Calu3 (cell line): ENCODE measurements around the gene TMEM63C. TPM values are rescaled to one million over a fixed set of nuclear protein-coding genes. Genes with fewer than 3 reads are reported as not detected.

Experiments used
- BruUV-seq: library from RNA; stranded (reverse); fragments of 400-500 nt; replicated peaks from 2 replicates; lab custom pipeline; 2021; lab: Mats Ljungman, UMichigan
- CTCF ChIA-PET: fragments of 300-600 bp; sonication (Branson Sonifier 250); formaldehyde crosslinking; loops from one replicate; lab custom pipeline; 2022; ENCODE audit warnings: antibody characterized with exemption; lab: Charles Lee
- DNase-seq: peaks from one replicate; pipeline ENCODE4 v3.0.0; 2022
- H3K27ac Mint-ChIP-seq: one replicate; pipeline ENCODE4 v1.8.0; 2022; ENCODE audit warnings: mixed read lengths; ENCODE audit not compliant: unreplicated experiment
- H3K27me3 Mint-ChIP-seq: one replicate; pipeline ENCODE4 v1.8.0; 2022; ENCODE audit warnings: mixed read lengths; ENCODE audit not compliant: unreplicated experiment
- H3K36me3 Mint-ChIP-seq: one replicate; pipeline ENCODE4 v1.8.0; 2022; ENCODE audit warnings: mild to moderate bottlenecking, moderate library complexity, mixed read lengths; ENCODE audit not compliant: insufficient read depth, unreplicated experiment
- H3K4me1 Mint-ChIP-seq: one replicate; pipeline ENCODE4 v1.8.0; 2022; ENCODE audit warnings: mild to moderate bottlenecking, low read depth, mixed read lengths; ENCODE audit not compliant: unreplicated experiment
- H3K4me3 Mint-ChIP-seq: one replicate; pipeline ENCODE4 v1.8.0; 2022; ENCODE audit warnings: mild to moderate bottlenecking, low read depth, moderate library complexity, mixed read lengths; ENCODE audit not compliant: unreplicated experiment
- H3K9me3 Mint-ChIP-seq: one replicate; pipeline ENCODE4 v1.8.0; 2022; ENCODE audit warnings: low read depth, mixed read lengths; ENCODE audit not compliant: unreplicated experiment
- intact Hi-C: fragments of 100-400 bp; cut with micrococcal nuclease; formaldehyde crosslinking; loops from one replicate; pipeline ENCODE4 v1.10.0; 2022; ENCODE audit not compliant: unreplicated experiment
- total RNA-seq: library from RNA; stranded (reverse); gene quantifications from 2 replicates; pipeline ENCODE4 v1.2.3, GENCODE V29; 2022
- TF ChIP-seq, protein P1 (sequence below): fragments of 200-600 bp; IDR thresholded peaks from one replicate; pipeline ENCODE4 v1.8.0; 2022; ENCODE audit warnings: antibody characterized with exemption; ENCODE audit not compliant: unreplicated experiment

The TMEM63C gene
- total RNA-seq, 1 experiment from 2014 or later: 1.1 TPM

DNA sequence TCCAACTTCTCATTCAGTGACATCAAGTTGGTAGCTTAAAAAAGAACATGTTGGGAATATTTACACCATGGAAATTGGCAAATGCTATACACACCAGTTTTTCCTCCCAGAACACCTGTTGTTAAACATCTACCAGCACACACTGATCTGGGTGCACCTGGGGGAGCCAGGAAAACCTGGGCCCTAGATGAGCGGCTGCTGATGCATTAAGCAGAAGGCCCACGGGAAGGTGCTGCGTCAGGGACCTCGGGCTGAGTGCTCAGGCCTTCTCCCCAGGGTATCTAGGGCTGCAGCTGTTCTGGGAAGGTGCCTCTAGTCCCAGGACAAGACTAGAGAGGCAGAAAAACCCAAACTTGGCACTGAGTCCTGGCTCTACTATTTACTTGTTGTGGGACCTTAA, 92.2 kb downstream of the TMEM63C start:
- no peak for DNase-seq
- TF ChIP-seq, protein P1, sequence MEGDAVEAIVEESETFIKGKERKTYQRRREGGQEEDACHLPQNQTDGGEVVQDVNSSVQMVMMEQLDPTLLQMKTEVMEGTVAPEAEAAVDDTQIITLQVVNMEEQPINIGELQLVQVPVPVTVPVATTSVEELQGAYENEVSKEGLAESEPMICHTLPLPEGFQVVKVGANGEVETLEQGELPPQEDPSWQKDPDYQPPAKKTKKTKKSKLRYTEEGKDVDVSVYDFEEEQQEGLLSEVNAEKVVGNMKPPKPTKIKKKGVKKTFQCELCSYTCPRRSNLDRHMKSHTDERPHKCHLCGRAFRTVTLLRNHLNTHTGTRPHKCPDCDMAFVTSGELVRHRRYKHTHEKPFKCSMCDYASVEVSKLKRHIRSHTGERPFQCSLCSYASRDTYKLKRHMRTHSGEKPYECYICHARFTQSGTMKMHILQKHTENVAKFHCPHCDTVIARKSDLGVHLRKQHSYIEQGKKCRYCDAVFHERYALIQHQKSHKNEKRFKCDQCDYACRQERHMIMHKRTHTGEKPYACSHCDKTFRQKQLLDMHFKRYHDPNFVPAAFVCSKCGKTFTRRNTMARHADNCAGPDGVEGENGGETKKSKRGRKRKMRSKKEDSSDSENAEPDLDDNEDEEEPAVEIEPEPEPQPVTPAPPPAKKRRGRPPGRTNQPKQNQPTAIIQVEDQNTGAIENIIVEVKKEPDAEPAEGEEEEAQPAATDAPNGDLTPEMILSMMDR: no peak
- H3K4me1 Mint-ChIP-seq: no peaks in the 10 kb centered on the region
- CTCF ChIA-PET: no interaction called here
- peaks cover 36% of the 10 kb centered on the region for H3K27me3 Mint-ChIP-seq
- H3K36me3 Mint-ChIP-seq: no peaks in the 10 kb centered on the region
- intact Hi-C loops: no loop called here
- no TSS peak for BruUV-seq
- no peak overlapping the region for H3K4me3 Mint-ChIP-seq
- H3K9me3 Mint-ChIP-seq: no peaks in the 10 kb centered on the region
- no peak overlapping the region for H3K27ac Mint-ChIP-seq

DNA sequence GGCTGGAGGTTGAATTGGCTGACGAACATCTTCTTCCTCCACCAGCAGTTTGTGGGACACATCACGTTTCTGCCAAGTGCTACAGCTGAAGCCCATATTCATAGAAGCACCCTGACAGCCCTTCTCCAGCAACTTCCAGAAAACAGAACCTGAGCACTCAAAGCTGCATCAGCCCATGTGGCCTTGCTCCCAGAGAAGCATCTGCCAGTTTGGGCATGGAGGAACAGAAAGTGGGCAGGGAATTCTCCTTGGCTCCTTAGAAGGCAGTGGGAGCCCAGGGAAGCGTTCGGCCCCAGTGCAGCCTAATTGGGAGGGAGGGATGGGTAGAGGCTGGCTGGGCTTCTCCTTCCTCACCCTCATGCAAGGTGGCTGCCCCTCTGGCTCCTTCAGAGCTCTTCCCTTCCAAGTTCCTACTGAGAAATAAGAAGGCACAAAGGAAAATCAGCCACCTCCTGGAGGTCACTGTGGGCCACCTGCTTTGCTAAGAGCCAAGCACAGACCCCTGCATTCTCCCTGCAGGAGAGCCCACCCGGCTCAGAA, 93.5 kb downstream of the TMEM63C start:
- TF ChIP-seq, protein P1: no peak
- CTCF ChIA-PET: no interaction called here

DNA sequence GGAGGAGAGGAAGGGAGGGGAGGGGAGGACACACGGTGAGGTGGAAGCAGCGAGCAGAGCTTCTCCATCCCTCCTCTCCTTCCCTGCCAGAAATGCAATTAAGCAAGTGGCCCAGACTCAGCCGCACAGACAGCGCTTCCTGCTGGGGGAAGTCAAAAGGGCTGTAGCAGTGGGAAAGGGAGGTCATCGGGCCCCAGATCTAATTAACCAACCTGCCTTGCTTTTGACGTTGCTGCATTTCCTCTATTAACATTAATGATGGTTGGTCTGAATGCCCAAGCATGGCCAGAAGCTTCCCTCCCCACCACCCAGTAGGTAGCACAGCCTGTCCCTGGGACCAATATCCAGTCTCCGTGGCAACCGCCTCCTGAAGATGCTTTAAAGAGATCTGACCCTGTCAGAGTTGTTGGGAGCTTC, 94.0 kb downstream of the TMEM63C start:
- Mint-ChIP-seq H3K36me3 (no peaks in the 10 kb centered on the region), H3K4me1 (no peaks in the 10 kb centered on the region), H3K27me3 (peaks cover 18% of the 10 kb centered on the region), H3K9me3 (no peaks in the 10 kb centered on the region), H3K4me3 (no peak overlapping the region), H3K27ac (no peak overlapping the region)
- DNase-seq: no peak
- BruUV-seq: no TSS peak
- TF ChIP-seq, protein P1: no peak
- CTCF ChIA-PET: no interaction called here
- intact Hi-C loops: no loop called here

More for the DNA sequence above, 93.5 kb downstream of the TMEM63C start:
- intact Hi-C loops: no loop called here
- no TSS peak for BruUV-seq
- DNase-seq: no peak
- H3K27me3 Mint-ChIP-seq: peaks cover 23% of the 10 kb centered on the region
- no peaks in the 10 kb centered on the region for H3K9me3 Mint-ChIP-seq
- H3K27ac Mint-ChIP-seq: no peak overlapping the region
- no peaks in the 10 kb centered on the region for H3K4me1 Mint-ChIP-seq
- H3K36me3 Mint-ChIP-seq: no peaks in the 10 kb centered on the region
- H3K4me3 Mint-ChIP-seq: no peak overlapping the region

DNA sequence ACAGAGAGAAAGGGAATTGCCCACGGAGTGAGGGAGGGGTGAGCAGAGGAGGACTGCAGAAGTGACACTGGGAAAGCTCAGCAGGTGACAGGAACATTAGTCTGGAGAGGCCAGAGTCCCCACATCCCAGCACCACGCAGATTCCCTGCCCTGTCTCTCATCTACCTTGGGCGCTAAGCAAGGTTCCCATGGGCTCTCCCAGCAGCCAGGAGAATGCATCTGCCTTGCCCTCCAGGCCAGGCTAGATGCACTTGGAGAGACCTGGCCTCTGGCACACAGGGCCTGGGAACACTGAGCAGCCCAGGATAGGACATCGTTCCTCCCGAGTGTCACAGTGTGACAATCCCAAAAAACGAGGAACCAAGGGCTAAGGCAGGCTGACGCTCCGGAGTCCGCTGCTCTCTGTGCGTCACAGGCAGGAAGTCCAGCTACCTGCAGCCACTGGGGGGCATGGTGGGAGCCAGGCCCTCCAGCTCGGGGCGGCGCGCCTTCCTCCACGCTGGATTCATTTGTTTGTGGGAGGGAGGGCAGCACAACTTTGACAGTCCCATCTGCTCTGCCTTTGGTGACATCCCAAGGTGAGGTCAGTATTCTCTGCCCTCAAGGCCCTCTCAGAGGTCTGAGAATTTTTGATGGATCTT, 94.8 kb downstream of the TMEM63C start:
- peaks cover 14% of the 10 kb centered on the region for H3K27me3 Mint-ChIP-seq
- no peak overlapping the region for H3K4me3 Mint-ChIP-seq
- TF ChIP-seq, protein P1: no peak
- H3K4me1 Mint-ChIP-seq: no peaks in the 10 kb centered on the region
- intact Hi-C loops: no loop called here
- no peak overlapping the region for H3K27ac Mint-ChIP-seq
- no TSS peak for BruUV-seq
- no peak for DNase-seq
- CTCF ChIA-PET: interaction anchor here (0.6 kb wide), 1 partner anchor 90 kb away, joined by 4 read pairs; no protein-coding TSS in a partner anchor
- H3K9me3 Mint-ChIP-seq: no peaks in the 10 kb centered on the region
- H3K36me3 Mint-ChIP-seq: no peaks in the 10 kb centered on the region
